ENCODE measurements around the gene LEKR1.

The LEKR1 gene

GRCh38 chr3:157063926-157064325 is 237.8 kb downstream of the LEKR1 start:
- no peak for DNase-seq

- no peak for DNase-seq
These were observed 238.2 kb downstream of the LEKR1 start for GRCh38 chr3:157064402-157064801.

- no peak for DNase-seq
These were observed 239.0 kb downstream of the LEKR1 start for GRCh38 chr3:157065201-157065600.

- DNase-seq = no peak
These were observed 240.4 kb downstream of the LEKR1 start for GRCh38 chr3:157066335-157067098.

- DNase-seq = no peak
These were observed 241.0 kb downstream of the LEKR1 start for GRCh38 chr3:157067114-157067513.

- no peak for DNase-seq
These were observed 243.3 kb downstream of the LEKR1 start for GRCh38 chr3:157069406-157069805.

GRCh38 chr3:157069846-157070677 is 243.9 kb downstream of the LEKR1 start:
- no peak for DNase-seq

- no peak for DNase-seq
These were observed 244.5 kb downstream of the LEKR1 start for GRCh38 chr3:157070678-157070999.

- DNase-seq = no peak
These were observed 245.8 kb downstream of the LEKR1 start for GRCh38 chr3:157071744-157072525.

- no peak for DNase-seq
These were observed 247.7 kb downstream of the LEKR1 start for GRCh38 chr3:157073810-157074209.

GRCh38 chr3:157074490-157074889 is 248.3 kb downstream of the LEKR1 start:
- DNase-seq = no peak

GRCh38 chr3:157074981-157075380 is 248.8 kb downstream of the LEKR1 start:
- no peak for DNase-seq

- DNase-seq = no peak
These were observed 249.7 kb downstream of the LEKR1 start for GRCh38 chr3:157075693-157076420.

GRCh38 chr3:157077565-157077991 is 251.4 kb downstream of the LEKR1 start:
- DNase-seq = no peak

- no peak for DNase-seq
These were observed 252.1 kb downstream of the LEKR1 start for GRCh38 chr3:157078131-157078810.

- DNase-seq = no peak
These were observed 252.6 kb downstream of the LEKR1 start for GRCh38 chr3:157078811-157079185.

- DNase-seq = no peak
These were observed 253.7 kb downstream of the LEKR1 start for GRCh38 chr3:157079676-157080369.

- peak; percentile 86 for DNase-seq
These were observed 255.6 kb downstream of the LEKR1 start for GRCh38 chr3:157081626-157082210.

- peak; percentile 66 for DNase-seq
These were observed 256.3 kb downstream of the LEKR1 start for GRCh38 chr3:157082305-157082982.

- DNase-seq = no peak
These were observed 257.7 kb downstream of the LEKR1 start for GRCh38 chr3:157083824-157084223.
